SU-DHL-6 (cell line): Measurements from ENCODE around the gene AJAP1.

Experiments
- H2AFZ ChIP-seq: fragments of 200-600 bp; sonication (generic); 2 replicates; pipeline ENCODE4 v1.6.1; 2014; ENCODE audit warnings: low read depth, mild to moderate bottlenecking, moderate library complexity, mixed read lengths, antibody characterized with exemption, low read length; ENCODE audit not compliant: severe bottlenecking
- H3F3A ChIP-seq: fragments of 200-600 bp; shearing (Covaris generic); 2 replicates; pipeline ENCODE4 v1.6.0; 2016; ENCODE audit warnings: antibody characterized with exemption, mild to moderate bottlenecking; ENCODE audit not compliant: insufficient read depth
- H3K27ac ChIP-seq: fragments of 200-600 bp; sonication (generic); 2 replicates; pipeline ENCODE4 v1.5.1; 2016; ENCODE audit warnings: low read depth, mild to moderate bottlenecking, low read length, moderate library complexity, mixed read lengths
- H3K27me3 ChIP-seq: fragments of 200-600 bp; sonication (generic), shearing (Covaris generic); 2 replicates; pipeline ENCODE4 v1.6.0; 2014; ENCODE audit warnings: mild to moderate bottlenecking, low read length
- H3K36me3 ChIP-seq: fragments of 200-600 bp; sonication (generic); 2 replicates; pipeline ENCODE4 v1.6.1; 2014; ENCODE audit warnings: mild to moderate bottlenecking, low read length, mixed read lengths
- H3K4me2 ChIP-seq: fragments of 300-600, 200-600 bp; shearing (Covaris generic), sonication (generic); 2 replicates; pipeline ENCODE4 v1.6.0; 2014; ENCODE audit warnings: low read length, low read depth, mild to moderate bottlenecking; ENCODE audit not compliant: poor library complexity, severe bottlenecking
- H3K4me3 ChIP-seq: fragments of 200-600 bp; sonication (generic); 2 replicates; pipeline ENCODE4 v1.5.1; 2014; ENCODE audit warnings: antibody characterized with exemption, low read length, mild to moderate bottlenecking, mixed read lengths; ENCODE audit not compliant: insufficient read depth, poor library complexity, severe bottlenecking
- H3K79me2 ChIP-seq: fragments of 200-600 bp; sonication (generic); 2 replicates; pipeline ENCODE4 v1.6.1; 2014; ENCODE audit warnings: mild to moderate bottlenecking, low read length, moderate library complexity; ENCODE audit not compliant: insufficient read depth
- H3K9ac ChIP-seq: fragments of 200-600 bp; sonication (generic); 2 replicates; pipeline ENCODE4 v1.7.0; 2014; ENCODE audit warnings: mild to moderate bottlenecking, low read length
- H3K9me2 ChIP-seq: fragments of 200-600 bp; sonication (generic); replicated peaks from 2 replicates; pipeline ENCODE4 v1.6.1; 2014; ENCODE audit warnings: low read length; ENCODE audit not compliant: insufficient read depth
- H3K9me3 ChIP-seq: fragments of 200-600 bp; sonication (generic); 2 replicates; pipeline ENCODE4 v1.6.1; 2014; ENCODE audit warnings: low read length, mixed read lengths; ENCODE audit not compliant: insufficient read depth
- H4K20me1 ChIP-seq: fragments of 200-600 bp; sonication (generic); 2 replicates; pipeline ENCODE4 v1.6.1; 2014; ENCODE audit warnings: low read depth, mild to moderate bottlenecking, antibody characterized with exemption, low read length, moderate library complexity, mixed read lengths
- CTCF ChIP-seq: fragments of 200-600 bp; sonication (generic); IDR thresholded peaks from one replicate; pipeline ENCODE4 v1.5.1; 2017; ENCODE audit warnings: antibody characterized with exemption, mild to moderate bottlenecking, low read length, moderate library complexity; ENCODE audit not compliant: insufficient read depth, poor library complexity, severe bottlenecking
- EZH2phosphoT487 ChIP-seq: fragments of 200-600 bp; sonication (generic), shearing (Covaris generic); conservative IDR thresholded peaks from 2 replicates; pipeline ENCODE4 v1.6.1; 2018; ENCODE audit warnings: mild to moderate bottlenecking, antibody characterized with exemption, low read length, moderate library complexity, mixed read lengths

Gene AJAP1

GRCh38 chr1:4687943-4688342 lies 33.5 kb downstream of the AJAP1 start:
- Histone ChIP-seq H3K4me2 (no peak overlapping the region), H3K36me3 (no peaks in the 10 kb centered on the region), H3K27me3 (no peaks in the 10 kb centered on the region), H3K79me2 (no peaks in the 10 kb centered on the region), H3K4me3 (no peak overlapping the region), H3K9me3 (no peaks in the 10 kb centered on the region), H2AFZ (no peak overlapping the region), H3K27ac (no peak overlapping the region), H3F3A (no peaks in the 10 kb centered on the region), H3K9me2 (no peaks in the 10 kb centered on the region), H4K20me1 (no peaks in the 10 kb centered on the region), H3K9ac (no peak overlapping the region)
- TF ChIP-seq CTCF = no peak
- no peak for TF ChIP-seq EZH2phosphoT487

DNA sequence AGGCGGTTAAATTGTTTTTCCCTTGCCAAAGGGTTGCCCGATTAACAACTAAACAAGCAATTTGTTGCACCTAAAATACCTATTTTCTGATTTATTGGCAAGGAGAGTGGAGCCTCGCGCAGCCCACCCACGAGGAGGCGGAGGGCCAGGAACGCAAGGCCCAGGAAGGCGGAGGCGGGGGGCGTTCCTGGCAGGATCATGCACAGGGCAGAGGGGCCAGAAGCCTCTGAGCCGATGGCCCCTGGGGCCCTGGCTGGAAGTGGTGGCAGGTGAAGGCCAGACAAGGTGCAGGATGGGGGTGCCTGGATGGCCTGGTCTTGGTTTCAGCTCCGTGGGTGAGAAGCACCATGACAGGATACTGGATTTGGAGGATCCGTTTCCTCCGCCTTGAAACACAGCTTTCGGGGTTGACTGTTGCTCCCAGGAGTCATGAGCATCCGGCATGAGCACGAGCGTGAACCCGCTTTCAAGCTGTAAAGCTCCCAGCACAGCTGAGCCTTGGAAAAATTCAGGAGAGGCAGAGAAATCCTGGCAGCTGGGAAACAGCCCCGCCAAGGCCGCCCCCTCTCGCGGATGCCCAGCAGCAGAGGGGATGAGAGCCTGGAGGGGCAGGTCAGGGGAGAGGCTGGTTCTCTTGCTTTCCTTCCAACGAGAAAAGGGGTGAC lies 35.0 kb downstream of the AJAP1 start:
- Histone ChIP-seq H3K9me3 (no peaks in the 10 kb centered on the region), H3F3A (no peaks in the 10 kb centered on the region), H4K20me1 (no peaks in the 10 kb centered on the region), H3K79me2 (no peaks in the 10 kb centered on the region), H3K4me2 (no peak overlapping the region), H3K9ac (no peak overlapping the region), H3K36me3 (no peaks in the 10 kb centered on the region), H3K4me3 (no peak overlapping the region), H3K9me2 (no peaks in the 10 kb centered on the region), H3K27ac (no peak overlapping the region), H3K27me3 (no peaks in the 10 kb centered on the region), H2AFZ (no peak overlapping the region)
- no peak for TF ChIP-seq CTCF
- no peak for TF ChIP-seq EZH2phosphoT487

DNA sequence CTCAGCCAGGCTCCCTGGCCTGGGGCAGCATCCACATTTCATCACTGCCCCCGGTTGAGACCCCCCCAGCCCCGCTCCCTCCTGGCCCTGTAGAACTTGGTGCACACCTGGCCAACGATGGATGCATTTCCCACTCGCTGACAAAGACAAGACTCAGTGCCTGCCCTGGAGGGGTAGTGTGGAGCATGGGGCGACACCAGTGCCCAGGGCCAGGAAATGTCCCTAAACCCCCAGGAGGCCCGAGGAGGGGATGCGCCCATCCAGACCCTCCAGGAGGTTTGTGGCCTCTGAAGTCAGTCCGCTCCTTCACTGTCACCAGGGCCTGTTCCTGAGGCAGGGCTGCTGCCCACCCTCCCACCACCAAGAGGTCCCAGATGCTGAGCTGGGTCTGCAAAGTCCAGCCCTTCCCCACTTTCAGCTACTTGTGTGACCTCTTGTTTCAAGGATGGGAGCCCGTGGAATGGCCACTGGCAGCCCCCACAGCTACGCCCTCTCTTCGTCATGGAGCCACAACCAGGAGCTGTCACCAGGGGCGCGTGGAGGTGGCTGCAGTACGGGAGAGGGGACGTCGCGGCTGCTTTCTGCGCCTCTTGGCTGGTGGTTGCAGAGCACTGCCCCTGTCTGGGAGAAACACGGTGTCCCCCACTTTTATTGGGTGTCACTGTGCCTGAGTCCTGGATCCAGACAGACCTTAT lies 35.7 kb downstream of the AJAP1 start:
- TF ChIP-seq EZH2phosphoT487 = no peak
- no peak for TF ChIP-seq CTCF
- H3K36me3 ChIP-seq = no peaks in the 10 kb centered on the region
- no peaks in the 10 kb centered on the region for H3K9me2 ChIP-seq
- H3K9ac ChIP-seq = no peak overlapping the region
- no peak overlapping the region for H3K27ac ChIP-seq
- H2AFZ ChIP-seq = no peak overlapping the region
- no peak overlapping the region for H3K4me3 ChIP-seq
- no peaks in the 10 kb centered on the region for H3K79me2 ChIP-seq
- no peak overlapping the region for H3K4me2 ChIP-seq
- no peaks in the 10 kb centered on the region for H4K20me1 ChIP-seq
- H3F3A ChIP-seq = no peaks in the 10 kb centered on the region
- no peaks in the 10 kb centered on the region for H3K9me3 ChIP-seq
- no peaks in the 10 kb centered on the region for H3K27me3 ChIP-seq
